HCT116 (cell line): ENCODE results near the gene BTNL3. TPM values are rescaled to one million over a fixed set of nuclear protein-coding genes. Genes with fewer than 3 reads are reported as not detected.

Source experiments
- ATAC-seq: fragments of 200-7000 bp; cut with Tn5 transposase; 2 replicates; pipeline ENCODE4 v1.9.1; 2020; ENCODE audit warnings: mild to moderate bottlenecking, moderate library complexity
- BruUV-seq: library from RNA; stranded (reverse); fragments of 400-500 nt; replicated peaks from 2 replicates; lab custom pipeline; 2021; lab: Mats Ljungman, UMichigan
- CTCF ChIA-PET: fragments of 300-600 bp; sonication (Branson Sonifier 250); formaldehyde crosslinking; loops from one replicate; lab custom pipeline; 2021; ENCODE audit warnings: antibody characterized with exemption; lab: Charles Lee
- POLR2A ChIA-PET: fragments of 300-600, 350-600 bp; sonication (Branson Sonifier 250); formaldehyde crosslinking; loops from one replicate; lab custom pipeline; 2021; ENCODE audit warnings: antibody characterized with exemption; lab: Charles Lee
- RAD21 ChIA-PET, 2 experiments: fragments of 300-600 bp; sonication (Branson Sonifier 250); formaldehyde crosslinking; loops; one replicate each; lab custom pipeline; 2023; ENCODE audit warnings: low total read pairs in 2 of 2; ENCODE audit not compliant: uncharacterized antibody in 2 of 2, unreplicated experiment in 2 of 2, low non-redundant PET in 1 of 2; lab: Charles Lee
- DNase-seq: peaks from one replicate; pipeline ENCODE4 v3.0.0-alpha.2; 2010; ENCODE audit warnings: low read depth, low spot score
- H2AFZ ChIP-seq: fragments of 200-600 bp; shearing (Covaris generic), sonication (generic); 2 replicates; pipeline ENCODE4 v1.6.1; 2017; ENCODE audit warnings: low read depth, mixed run types, mixed read lengths, antibody characterized with exemption, low read length; ENCODE audit not compliant: poor library complexity, severe bottlenecking
- H3K27ac ChIP-seq: 2 replicates; pipeline ENCODE4 v1.5.1; 2012; ENCODE audit warnings: low read depth, low read length
- H3K27me3 ChIP-seq: fragments of 200-600 bp; sonication (generic); 2 replicates; pipeline ENCODE4 v1.6.1; 2016; ENCODE audit warnings: mixed run types, low read length, mixed read lengths; ENCODE audit not compliant: insufficient read depth
- H3K36me3 ChIP-seq, 2 experiments: fragments of 200-500 bp in 1 of 2; fragments of 200-600 bp in 1 of 2; sonication (Bioruptor generic) in 1 of 2; sonication (generic) in 1 of 2; 2 replicates each; pipeline versions ENCODE4 v1.5.1 to v1.6.1; 2014 to 2016; ENCODE audit warnings: low read length in 2 of 2, inconsistent platforms in 1 of 2, mixed read lengths in 1 of 2, mixed run types in 1 of 2; ENCODE audit not compliant: insufficient read depth in 2 of 2, control insufficient read depth in 1 of 2
- H3K4me1 ChIP-seq, 2 experiments: fragments of 200-600 bp in 1 of 2; sonication (generic) in 1 of 2; 2 replicates each; pipeline versions ENCODE4 v1.5.1 to v1.6.1; 2012 to 2017; ENCODE audit warnings: low read length in 2 of 2, inconsistent platforms in 1 of 2, mild to moderate bottlenecking in 1 of 2, mixed read lengths in 1 of 2, mixed run types in 1 of 2, moderate library complexity in 1 of 2; ENCODE audit not compliant: insufficient read depth in 2 of 2, control insufficient read depth in 1 of 2
- H3K4me2 ChIP-seq: fragments of 200-600 bp; sonication (generic); 2 replicates; pipeline ENCODE4 v1.6.1; 2017; ENCODE audit warnings: mixed run types, low read length, mixed read lengths
- H3K4me3 ChIP-seq, 2 experiments: fragments of 200-600 bp in 1 of 2; sonication (generic) in 1 of 2; replicated peaks in 1 of 2; 2 replicates each; pipeline ENCODE4 v1.5.1; 2011 to 2016; ENCODE audit warnings: low read length in 2 of 2, control low read depth in 1 of 2, low read depth in 1 of 2, mild to moderate bottlenecking in 1 of 2, mixed read lengths in 1 of 2, mixed run types in 1 of 2
- H3K79me2 ChIP-seq: fragments of 200-600 bp; sonication (generic); 2 replicates; pipeline ENCODE4 v1.6.1; 2017; ENCODE audit warnings: mild to moderate bottlenecking, mixed run types, low read length, moderate library complexity, mixed read lengths; ENCODE audit not compliant: insufficient read depth
- H3K9ac ChIP-seq: fragments of 200-600 bp; sonication (generic); 2 replicates; pipeline ENCODE4 v1.6.1; 2016; ENCODE audit warnings: low read length, mixed read lengths
- H3K9me2 ChIP-seq: fragments of 200-600 bp; sonication (generic), shearing (Covaris generic); 2 replicates; pipeline ENCODE4 v1.6.1; 2017; ENCODE audit warnings: mixed run types, mild to moderate bottlenecking, moderate library complexity; ENCODE audit not compliant: insufficient read depth
- H3K9me3 ChIP-seq, 2 experiments: fragments of 200-500 bp in 1 of 2; fragments of 200-600 bp in 1 of 2; sonication (Bioruptor generic) in 1 of 2; sonication (generic) in 1 of 2; 2 replicates each; pipeline ENCODE4 v1.6.1; 2014 to 2017; ENCODE audit warnings: low read length in 2 of 2, mixed read lengths in 2 of 2, inconsistent platforms in 1 of 2, low read depth in 1 of 2, mild to moderate bottlenecking in 1 of 2, mixed run types in 1 of 2, moderate library complexity in 1 of 2; ENCODE audit not compliant: control insufficient read depth in 1 of 2, insufficient read depth in 1 of 2
- H4K20me1 ChIP-seq: fragments of 200-600 bp; sonication (generic), shearing (Covaris generic); 2 replicates; pipeline ENCODE4 v1.6.1; 2017; ENCODE audit warnings: mixed run types, mild to moderate bottlenecking, moderate library complexity; ENCODE audit not compliant: insufficient read depth
- CBX3 ChIP-seq: IDR thresholded peaks from 2 replicates; pipeline ENCODE4 v1.6.1; 2012; ENCODE audit warnings: low read depth
- EGR1 ChIP-seq: IDR thresholded peaks from 2 replicates; pipeline ENCODE4 v1.6.1; 2012; ENCODE audit warnings: low read depth
- ELF1 ChIP-seq: IDR thresholded peaks from 2 replicates; pipeline ENCODE4 v1.6.1; 2012; ENCODE audit warnings: low read depth, borderline replicate concordance
- SP1 ChIP-seq: IDR thresholded peaks from 2 replicates; pipeline ENCODE4 v1.6.1; 2012; ENCODE audit warnings: low read depth
- intact Hi-C: fragments of 100-400 bp; cut with micrococcal nuclease; formaldehyde crosslinking; loops from 2 replicates; pipeline ENCODE4 v1.10.0; 2022
- total RNA-seq: library from RNA; stranded (reverse); gene quantifications from one replicate; pipeline ENCODE4 v1.2.1, GENCODE V29; 2021; ENCODE audit not compliant: unreplicated experiment
- TF ChIP-seq, protein P1 (sequence below), 3 experiments: fragments of 200-600 bp in 1 of 3; sonication (generic) in 1 of 3; IDR thresholded peaks in 2 of 3; conservative IDR thresholded peaks in 1 of 3; 2 replicates each; pipeline ENCODE4 v1.5.1; 2012 to 2017; ENCODE audit warnings: low read depth in 2 of 3, low read length in 2 of 3, antibody characterized with exemption in 1 of 3, borderline replicate concordance in 1 of 3, control low read depth in 1 of 3, mild to moderate bottlenecking in 1 of 3, mixed read lengths in 1 of 3, mixed run types in 1 of 3, moderate library complexity in 1 of 3; ENCODE audit not compliant: insufficient read depth in 1 of 3

The BTNL3 gene
- total RNA-seq, 1 experiment from 2014 or later, result not detected

DNA sequence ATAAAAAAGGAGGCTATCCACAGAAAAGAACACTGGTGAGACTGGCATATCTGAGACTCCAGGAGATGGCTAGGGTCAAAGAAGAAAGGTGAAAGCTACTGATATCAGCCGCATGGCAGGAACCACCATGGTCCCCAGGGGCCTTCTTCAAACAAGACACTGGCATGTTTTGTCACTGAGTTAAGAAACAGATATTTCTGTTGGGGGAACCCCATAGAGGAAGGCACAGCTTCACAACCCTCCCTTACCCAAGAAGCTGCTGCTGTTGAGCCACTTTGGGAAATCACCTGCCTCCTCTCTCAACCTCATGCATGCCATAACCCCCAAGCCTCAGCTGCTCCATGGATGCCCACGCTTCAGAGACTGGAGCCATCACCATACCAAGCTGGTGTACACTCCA, 13.3 kb upstream of the BTNL3 start:
- RAD21 ChIA-PET, result no interaction called here
- intact Hi-C loops, result no loop called here
- BruUV-seq, result no TSS peak

DNA sequence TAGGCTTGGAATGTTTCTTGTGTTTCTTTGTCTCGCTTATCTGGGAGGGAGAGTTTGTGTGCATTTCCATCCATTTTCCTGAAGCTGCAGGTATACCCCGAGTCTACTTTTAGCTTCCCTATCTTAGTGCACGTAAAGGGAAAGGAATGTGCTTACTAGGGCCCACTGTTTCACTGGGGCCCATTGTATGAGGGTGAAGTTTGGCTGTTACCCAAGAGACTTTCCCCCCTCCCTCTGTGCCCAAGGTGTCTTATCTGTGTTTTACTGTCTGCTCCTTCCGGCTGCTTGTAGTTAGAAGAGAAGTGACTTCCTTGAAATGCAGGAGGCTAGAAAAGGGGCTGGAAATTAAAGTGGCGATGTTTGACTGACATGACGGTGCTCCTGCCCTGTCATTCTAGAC, 12.1 kb upstream of the BTNL3 start:
- POLR2A ChIA-PET, result no interaction called here
- Histone ChIP-seq H3K9me2 (no peaks in the 10 kb centered on the region), H3K36me3 (no peaks in the 10 kb centered on the region), H2AFZ (no peak overlapping the region), H4K20me1 (no peaks in the 10 kb centered on the region), H3K4me2 (no peak overlapping the region), H3K9me3 (no peaks in the 10 kb centered on the region), H3K4me3 (no peak overlapping the region), H3K4me1 (no peaks in the 10 kb centered on the region), H3K27ac (no peak overlapping the region), H3K27me3 (no peaks in the 10 kb centered on the region), H3K9ac (no peak overlapping the region), H3K79me2 (no peaks in the 10 kb centered on the region)
- RAD21 ChIA-PET, result no interaction called here
- TF ChIP-seq EGR1, result no peak
- TF ChIP-seq SP1, result no peak
- intact Hi-C loops, result no loop called here
- CTCF ChIA-PET, result no interaction called here
- ATAC-seq (no peak), DNase-seq (no peak)
- BruUV-seq, result no TSS peak

More for the DNA sequence above, 13.3 kb upstream of the BTNL3 start:
- Histone ChIP-seq H2AFZ (no peak overlapping the region), H3K27me3 (no peaks in the 10 kb centered on the region), H3K4me2 (no peak overlapping the region), H3K9ac (no peak overlapping the region), H3K9me2 (no peaks in the 10 kb centered on the region), H4K20me1 (no peaks in the 10 kb centered on the region), H3K4me1 (no peaks in the 10 kb centered on the region), H3K27ac (no peak overlapping the region), H3K9me3 (no peaks in the 10 kb centered on the region), H3K36me3 (no peaks in the 10 kb centered on the region), H3K79me2 (no peaks in the 10 kb centered on the region), H3K4me3 (no peak overlapping the region)
- POLR2A ChIA-PET, result no interaction called here
- no peak for ATAC-seq
- CTCF ChIA-PET, result no interaction called here
- TF ChIP-seq ELF1, result no peak
- DNase-seq, result no peak

- TF ChIP-seq, protein P1, sequence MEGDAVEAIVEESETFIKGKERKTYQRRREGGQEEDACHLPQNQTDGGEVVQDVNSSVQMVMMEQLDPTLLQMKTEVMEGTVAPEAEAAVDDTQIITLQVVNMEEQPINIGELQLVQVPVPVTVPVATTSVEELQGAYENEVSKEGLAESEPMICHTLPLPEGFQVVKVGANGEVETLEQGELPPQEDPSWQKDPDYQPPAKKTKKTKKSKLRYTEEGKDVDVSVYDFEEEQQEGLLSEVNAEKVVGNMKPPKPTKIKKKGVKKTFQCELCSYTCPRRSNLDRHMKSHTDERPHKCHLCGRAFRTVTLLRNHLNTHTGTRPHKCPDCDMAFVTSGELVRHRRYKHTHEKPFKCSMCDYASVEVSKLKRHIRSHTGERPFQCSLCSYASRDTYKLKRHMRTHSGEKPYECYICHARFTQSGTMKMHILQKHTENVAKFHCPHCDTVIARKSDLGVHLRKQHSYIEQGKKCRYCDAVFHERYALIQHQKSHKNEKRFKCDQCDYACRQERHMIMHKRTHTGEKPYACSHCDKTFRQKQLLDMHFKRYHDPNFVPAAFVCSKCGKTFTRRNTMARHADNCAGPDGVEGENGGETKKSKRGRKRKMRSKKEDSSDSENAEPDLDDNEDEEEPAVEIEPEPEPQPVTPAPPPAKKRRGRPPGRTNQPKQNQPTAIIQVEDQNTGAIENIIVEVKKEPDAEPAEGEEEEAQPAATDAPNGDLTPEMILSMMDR (IDR thresholded peaks at IDR 0.05 in 2 of 3, conservative IDR thresholded peaks at IDR 0.05 in 1 of 3; ENCODE audit: borderline replicate concordance in 1 of 3, insufficient read depth in 1 of 3, low read depth in 2 of 3, low read length in 2 of 3), result no peak
- no peak for TF ChIP-seq CBX3
- BruUV-seq, result no TSS peak
- DNase-seq (no peak), ATAC-seq (no peak)
- no peaks in the 10 kb centered on the region for H3K27me3 ChIP-seq
- no peaks in the 10 kb centered on the region for H4K20me1 ChIP-seq
- POLR2A ChIA-PET, result no interaction called here
- H3K9ac ChIP-seq, result no peak overlapping the region
- no peak overlapping the region for H3K27ac ChIP-seq
- no peaks in the 10 kb centered on the region for H3K9me2 ChIP-seq
- CTCF ChIA-PET, result no interaction called here
- H2AFZ ChIP-seq, result no peak overlapping the region
- no peak overlapping the region for H3K4me3 ChIP-seq
- no peaks in the 10 kb centered on the region for H3K9me3 ChIP-seq
- H3K4me1 ChIP-seq, result no peaks in the 10 kb centered on the region
- H3K79me2 ChIP-seq, result no peaks in the 10 kb centered on the region
- intact Hi-C loops, result no loop called here
- H3K4me2 ChIP-seq, result no peak overlapping the region
- no peaks in the 10 kb centered on the region for H3K36me3 ChIP-seq
- RAD21 ChIA-PET, result no interaction called here
Measured at GRCh38 chr5:180977852-180978251, 10.8 kb upstream of the BTNL3 start.
